ENCODE results near the gene CTSA. TPM values are rescaled to one million over a fixed set of nuclear protein-coding genes. Genes with fewer than 3 reads are reported as not detected.
"Not testable (repeated sequence)": the region's sequence is repeated elsewhere in the genome, so short reads cannot be mapped to it uniquely, and the experiment has no call there.

Gene CTSA
- total RNA-seq, 1 donor from 2014 or later, result 49.0 TPM

- Mint-ChIP-seq H3K36me3 (ENCODE audit: low read depth) (no peaks in the 10 kb centered on the region), H3K27me3 (ENCODE audit: low read depth) (peaks cover 41% of the 10 kb centered on the region)
Measured at GRCh38 chr20:45918182-45918737, 27.1 kb downstream of the CTSA start.

GRCh38 chr20:45918779-45919537, 27.8 kb downstream of the CTSA start:
- Mint-ChIP-seq H3K9me3 (no peaks in the 10 kb centered on the region), H3K36me3 (ENCODE audit: low read depth) (no peaks in the 10 kb centered on the region), H3K4me1 (ENCODE audit: low read depth) (peaks cover 5% of the 10 kb centered on the region), H3K27ac (no peak overlapping the region), H3K4me3 (ENCODE audit: low read depth) (no peak overlapping the region), H3K27me3 (ENCODE audit: low read depth) (peaks cover 41% of the 10 kb centered on the region)
- no peak for DNase-seq (ENCODE audit: low spot score)
- intact Hi-C loops (cut with micrococcal nuclease), result no loop called here

More at GRCh38 chr20:45918182-45918737, 27.1 kb downstream of the CTSA start:
- Mint-ChIP-seq H3K4me1 (ENCODE audit: low read depth) (peaks cover 5% of the 10 kb centered on the region), H3K9me3 (no peaks in the 10 kb centered on the region), H3K27ac (no peak overlapping the region), H3K4me3 (ENCODE audit: low read depth) (no peak overlapping the region)
- DNase-seq (ENCODE audit: low spot score), result no peak
- intact Hi-C loops (cut with micrococcal nuclease), result no loop called here

DNA sequence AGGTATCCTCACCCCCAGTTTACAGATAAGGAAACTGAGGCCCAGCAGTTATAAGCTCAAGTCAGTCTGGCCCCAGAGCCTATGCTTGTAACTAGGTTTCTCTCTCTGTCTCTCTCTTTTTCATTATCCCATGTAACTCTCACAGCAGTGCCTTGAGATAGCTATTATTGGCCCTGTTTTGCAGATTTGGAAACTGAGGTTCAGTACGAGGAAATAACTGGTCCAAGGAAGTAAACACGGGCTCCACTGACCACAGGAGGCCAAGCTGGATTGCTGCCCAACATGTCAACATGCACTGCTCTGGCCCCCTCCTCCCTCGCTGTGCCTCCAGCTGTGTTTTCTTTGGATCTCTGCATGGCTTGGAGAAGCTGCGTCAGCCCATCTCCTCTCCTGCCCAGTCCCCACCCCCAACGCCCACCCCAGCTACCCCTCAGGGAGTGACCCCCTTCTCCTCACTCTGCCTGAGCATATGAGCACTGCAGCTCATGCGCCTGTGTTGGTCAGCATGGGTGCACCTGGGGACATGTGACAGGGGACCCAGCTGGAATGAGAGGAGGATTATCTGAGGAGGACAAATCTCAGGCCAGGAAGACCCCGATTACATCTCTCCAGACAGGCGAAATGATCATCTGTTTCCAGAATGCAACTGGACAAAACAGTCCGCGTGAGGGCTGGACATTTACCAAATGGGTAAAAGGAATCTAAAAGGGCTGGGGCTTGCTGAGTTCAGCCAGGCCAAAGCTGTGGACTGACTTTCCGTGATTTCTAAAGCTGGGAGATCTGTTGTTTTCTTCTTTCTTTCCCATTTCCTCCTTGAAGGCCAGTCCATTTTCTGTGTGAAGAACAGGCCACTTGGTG, 28.6 kb downstream of the CTSA start:
- intact Hi-C loops (cut with micrococcal nuclease), result no loop called here
- Mint-ChIP-seq H3K27ac (no peak overlapping the region), H3K4me3 (ENCODE audit: low read depth) (no peak overlapping the region), H3K4me1 (ENCODE audit: low read depth) (peaks cover 5% of the 10 kb centered on the region), H3K27me3 (ENCODE audit: low read depth) (peaks cover 37% of the 10 kb centered on the region), H3K36me3 (ENCODE audit: low read depth) (no peaks in the 10 kb centered on the region), H3K9me3 (no peaks in the 10 kb centered on the region)
- no peak for DNase-seq (ENCODE audit: low spot score)

DNA sequence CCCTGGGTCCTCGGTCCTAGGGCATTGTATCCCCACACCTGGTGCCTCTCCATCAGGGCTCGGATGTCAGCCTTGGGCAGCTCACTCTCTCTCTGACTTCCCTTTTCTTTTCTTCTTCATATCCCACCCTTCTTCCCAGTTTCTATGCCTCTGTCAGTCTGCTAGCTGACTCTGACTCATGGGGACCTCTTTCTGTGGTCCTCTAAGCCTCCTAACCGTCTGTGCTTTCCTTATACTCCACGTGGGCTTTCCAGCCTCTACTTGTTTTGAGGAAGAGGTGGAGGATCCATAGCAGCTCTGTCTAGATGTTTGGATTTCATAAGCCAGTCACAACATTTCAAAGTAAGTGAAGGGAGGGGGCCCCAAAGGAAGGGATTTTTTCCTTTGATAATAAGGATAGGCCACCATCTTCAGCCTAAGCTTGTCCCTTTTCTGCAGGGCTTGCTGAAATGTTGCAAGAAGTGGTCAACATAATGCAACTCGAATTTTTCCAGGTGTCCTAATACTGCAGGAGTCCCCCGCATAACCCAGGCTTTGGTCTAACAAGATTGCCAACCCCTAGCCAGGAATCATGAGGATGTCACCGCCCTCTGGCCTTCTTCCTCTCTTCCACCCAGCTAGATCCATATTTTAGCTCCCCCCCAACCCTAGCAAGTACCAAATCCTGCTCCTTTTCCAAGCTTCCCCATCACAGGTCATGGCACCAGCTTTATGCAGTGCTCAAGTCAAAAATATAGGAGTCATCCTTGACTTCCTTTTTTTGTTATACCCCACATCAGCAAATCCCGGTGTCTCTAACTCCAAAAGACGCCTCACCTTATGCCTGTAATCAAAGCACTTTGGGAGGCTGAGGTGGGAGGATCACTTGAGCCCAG, 29.6 kb downstream of the CTSA start:
- Mint-ChIP-seq H3K4me1 (ENCODE audit: low read depth) (peaks cover 5% of the 10 kb centered on the region), H3K4me3 (ENCODE audit: low read depth) (no peak overlapping the region), H3K9me3 (no peaks in the 10 kb centered on the region), H3K27ac (no peak overlapping the region), H3K36me3 (ENCODE audit: low read depth) (no peaks in the 10 kb centered on the region), H3K27me3 (ENCODE audit: low read depth) (peaks cover 40% of the 10 kb centered on the region)
- no peak for DNase-seq (ENCODE audit: low spot score)
- intact Hi-C loops (cut with micrococcal nuclease), result no loop called here

DNA sequence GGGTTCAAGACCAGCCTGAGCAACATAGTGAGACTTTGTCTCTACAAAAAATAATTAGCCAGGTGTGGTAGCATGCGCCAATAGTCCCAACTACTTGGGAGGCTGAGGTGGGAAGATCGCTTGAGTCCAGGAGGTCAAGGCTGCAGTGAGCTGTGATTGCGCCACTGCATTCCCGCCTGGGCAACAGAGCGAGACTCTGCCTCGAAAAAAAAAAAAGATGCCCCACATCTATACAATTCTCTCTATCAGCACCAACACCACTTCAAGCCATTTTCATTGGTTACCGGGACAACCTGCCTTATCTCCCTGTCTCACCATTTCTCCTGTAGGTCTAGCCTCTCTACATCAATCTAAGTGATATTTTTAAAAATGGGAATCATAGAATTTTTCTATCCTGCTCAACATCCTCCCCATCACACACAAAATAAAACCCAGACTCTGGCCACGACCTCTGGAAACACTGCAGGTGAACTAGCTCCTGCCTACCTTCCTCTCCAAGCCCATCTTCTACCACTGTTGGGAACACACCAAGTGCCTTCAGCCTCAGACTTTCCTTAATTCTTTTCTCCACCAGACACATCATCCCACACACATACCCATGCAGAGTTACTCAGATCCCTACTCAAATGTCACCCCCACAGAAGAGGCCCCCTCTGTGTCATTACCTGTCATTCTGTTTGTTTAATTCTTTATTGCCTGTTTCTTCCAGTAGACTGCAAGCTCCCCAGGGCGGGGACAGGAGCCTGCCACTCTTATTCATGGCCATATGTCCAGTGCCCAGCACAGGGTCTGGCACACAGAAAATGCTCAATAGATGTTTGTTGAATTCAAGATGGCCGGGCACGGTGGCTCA, 30.4 kb downstream of the CTSA start:
- H3K4me1 Mint-ChIP-seq (ENCODE audit: low read depth), result peaks cover 5% of the 10 kb centered on the region
- H3K9me3 Mint-ChIP-seq, result no peaks in the 10 kb centered on the region
- no peak overlapping the region for H3K4me3 Mint-ChIP-seq (ENCODE audit: low read depth)
- DNase-seq (ENCODE audit: low spot score), result no peak
- peaks cover 35% of the 10 kb centered on the region for H3K27me3 Mint-ChIP-seq (ENCODE audit: low read depth)
- no peak overlapping the region for H3K27ac Mint-ChIP-seq
- H3K36me3 Mint-ChIP-seq (ENCODE audit: low read depth), result no peaks in the 10 kb centered on the region
- intact Hi-C loops (cut with micrococcal nuclease), result no loop called here

DNA sequence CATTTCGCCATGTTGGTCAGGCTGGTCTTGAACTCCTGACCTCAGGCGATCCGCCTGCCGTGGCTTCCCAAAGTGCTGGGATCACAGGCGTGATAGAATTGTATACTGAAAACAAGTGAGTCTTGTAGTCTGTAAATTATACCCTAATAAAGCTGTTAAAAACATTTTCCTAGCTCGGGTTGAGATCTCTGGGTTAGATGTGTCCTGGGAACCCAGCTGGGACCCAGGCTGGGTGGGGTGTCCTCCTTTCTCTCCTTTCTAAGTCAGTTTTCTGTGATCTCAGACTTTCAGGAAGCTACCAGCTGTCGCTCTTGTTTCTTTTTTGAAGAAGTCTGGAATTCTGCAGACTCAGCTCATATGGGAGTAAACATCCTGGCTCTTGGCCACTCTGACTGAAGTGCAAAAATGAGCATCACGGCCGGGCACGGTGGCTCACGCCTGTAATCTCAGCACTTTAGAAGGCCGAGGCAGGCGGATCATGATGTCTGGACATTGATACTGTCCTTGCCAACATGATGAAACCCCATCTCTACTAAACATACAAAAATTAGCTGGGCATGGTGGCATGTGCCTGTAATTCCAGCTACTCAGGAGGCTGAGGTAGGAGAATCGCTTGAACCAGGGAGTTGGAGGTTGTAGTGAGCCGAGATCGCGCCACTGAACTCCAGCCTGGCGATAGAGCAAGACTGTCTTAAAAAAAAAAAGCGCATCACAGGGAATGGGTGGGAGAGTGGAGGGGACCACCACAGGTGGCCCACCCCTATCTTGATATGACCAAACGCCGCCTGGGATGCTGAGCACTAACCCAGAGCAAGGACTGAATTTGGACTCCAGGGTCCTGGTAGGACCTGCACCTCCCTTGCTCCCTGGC, 33.5 kb downstream of the CTSA start:
- Mint-ChIP-seq H3K27ac (no peak overlapping the region), H3K9me3 (no peaks in the 10 kb centered on the region), H3K27me3 (ENCODE audit: low read depth) (peaks cover 26% of the 10 kb centered on the region), H3K36me3 (ENCODE audit: low read depth) (no peaks in the 10 kb centered on the region), H3K4me3 (ENCODE audit: low read depth) (no peak overlapping the region), H3K4me1 (ENCODE audit: low read depth) (peaks cover 5% of the 10 kb centered on the region)
- intact Hi-C loops (cut with micrococcal nuclease), result no loop called here
- DNase-seq (ENCODE audit: low spot score), result no peak

DNA sequence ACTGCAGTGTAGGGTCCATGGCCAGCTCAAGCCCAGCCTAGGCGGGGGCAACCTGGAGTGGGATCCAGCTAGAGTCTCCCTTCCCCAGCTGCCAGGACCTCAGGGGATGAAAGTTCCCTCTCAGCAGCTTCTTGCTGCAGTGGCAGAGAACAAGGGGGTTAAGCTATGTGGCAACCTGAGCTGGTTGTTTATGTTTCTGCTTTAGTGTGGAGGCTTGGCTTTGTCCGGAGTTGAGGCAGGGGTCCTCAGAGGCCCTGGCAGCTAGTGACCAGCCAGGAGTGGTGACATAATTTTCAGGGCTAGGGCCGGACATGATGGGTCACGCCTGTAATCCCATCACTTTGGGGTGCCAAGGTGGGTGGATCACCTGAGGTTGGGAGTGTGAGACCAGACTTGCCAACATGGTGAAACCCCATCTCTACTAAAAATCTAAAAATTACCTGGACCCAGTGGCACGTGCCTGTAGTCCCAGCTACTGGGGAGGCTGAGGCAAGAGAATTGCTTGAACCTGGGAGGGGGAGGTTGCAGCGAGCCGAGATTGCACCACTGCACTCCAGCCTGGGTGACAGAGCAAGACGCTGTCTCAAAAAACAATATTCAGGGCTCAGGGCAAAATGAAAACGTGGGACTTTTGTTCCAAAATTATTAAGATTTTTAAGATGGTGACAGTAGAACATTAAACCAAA, 34.8 kb downstream of the CTSA start:
- Mint-ChIP-seq H3K4me1 (ENCODE audit: low read depth) (peaks cover 5% of the 10 kb centered on the region), H3K27me3 (ENCODE audit: low read depth) (peaks cover 18% of the 10 kb centered on the region), H3K27ac (no peak overlapping the region), H3K36me3 (ENCODE audit: low read depth) (no peaks in the 10 kb centered on the region), H3K9me3 (no peaks in the 10 kb centered on the region), H3K4me3 (ENCODE audit: low read depth) (no peak overlapping the region)
- DNase-seq (ENCODE audit: low spot score), result no peak
- intact Hi-C loops (cut with micrococcal nuclease), result no loop called here

- Mint-ChIP-seq H3K27ac (no peak overlapping the region), H3K9me3 (no peaks in the 10 kb centered on the region), H3K4me3 (ENCODE audit: low read depth) (no peak overlapping the region), H3K27me3 (ENCODE audit: low read depth) (peaks cover 12% of the 10 kb centered on the region), H3K36me3 (ENCODE audit: low read depth) (no peaks in the 10 kb centered on the region), H3K4me1 (ENCODE audit: low read depth) (peaks cover 2% of the 10 kb centered on the region)
- intact Hi-C loops (cut with micrococcal nuclease), result no loop called here
- no peak for DNase-seq (ENCODE audit: low spot score)
Measured at GRCh38 chr20:45926731-45927070, 35.6 kb downstream of the CTSA start.

DNA sequence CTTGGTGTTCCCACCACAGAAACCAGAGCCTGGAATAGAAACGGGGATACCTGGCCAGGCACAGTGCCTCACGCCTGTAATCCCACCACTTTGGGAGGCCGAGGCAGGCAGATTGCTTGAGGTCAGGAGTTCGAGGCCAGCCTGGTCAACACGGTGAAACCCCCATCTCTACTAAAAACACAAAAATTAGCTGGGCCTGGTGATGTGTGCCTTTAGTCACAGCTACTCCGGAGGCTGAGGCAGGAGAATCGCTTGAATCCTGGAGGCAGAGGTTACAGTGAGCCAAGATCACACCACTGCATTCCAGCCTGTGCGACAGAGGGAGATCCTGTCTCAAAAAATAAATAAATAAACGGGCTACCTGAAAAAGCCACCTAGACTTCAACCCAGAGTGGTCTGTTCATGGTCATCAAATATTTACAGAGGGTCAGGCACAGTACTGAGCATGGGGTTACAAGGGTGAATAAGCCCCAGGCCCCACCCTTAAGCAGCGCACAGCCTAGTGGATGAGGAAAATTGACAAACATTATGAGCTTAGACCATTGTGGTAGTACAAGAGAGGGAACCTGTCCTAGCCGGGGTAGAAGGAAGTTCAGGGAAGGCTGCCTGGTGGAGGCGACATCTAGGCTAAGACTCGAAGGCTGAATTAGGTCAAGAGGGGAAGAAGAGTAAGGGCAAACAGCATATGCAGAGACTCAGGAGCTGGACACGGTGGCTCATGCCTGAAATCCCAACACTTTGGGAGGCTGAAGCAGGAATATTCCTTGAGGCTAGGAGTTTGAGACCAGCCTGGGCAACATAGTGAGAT, 36.1 kb downstream of the CTSA start:
- DNase-seq (ENCODE audit: low spot score), result no peak
- Mint-ChIP-seq H3K4me1 (ENCODE audit: low read depth) (no peaks in the 10 kb centered on the region), H3K9me3 (no peaks in the 10 kb centered on the region), H3K27ac (no peak overlapping the region), H3K4me3 (ENCODE audit: low read depth) (no peak overlapping the region), H3K27me3 (ENCODE audit: low read depth) (peaks cover 10% of the 10 kb centered on the region), H3K36me3 (ENCODE audit: low read depth) (no peaks in the 10 kb centered on the region)
- intact Hi-C loops (cut with micrococcal nuclease), result no loop called here

DNA sequence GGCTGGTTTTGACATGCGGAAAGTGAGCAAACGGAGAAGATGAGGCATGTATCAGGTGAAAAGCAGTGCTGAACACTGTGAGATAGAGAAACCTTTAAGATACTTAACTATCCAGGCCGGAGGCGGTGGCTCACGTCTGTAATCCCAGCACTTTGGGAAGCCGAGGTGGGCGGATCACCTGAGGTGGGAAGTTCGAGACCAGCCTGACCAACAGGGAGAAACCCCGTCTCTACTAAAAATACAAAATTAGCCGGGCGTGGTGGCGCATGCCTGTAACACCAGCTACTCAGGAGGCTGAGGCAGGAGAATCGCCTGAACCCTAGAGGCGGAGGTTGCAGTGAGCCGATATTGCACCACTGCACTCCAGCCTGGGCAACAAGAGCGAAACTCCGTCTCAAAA, 40.5 kb downstream of the CTSA start:
- H3K36me3 Mint-ChIP-seq (ENCODE audit: low read depth); intact Hi-C loops (cut with micrococcal nuclease); H3K27me3 Mint-ChIP-seq (ENCODE audit: low read depth); H3K9me3 Mint-ChIP-seq; H3K4me3 Mint-ChIP-seq (ENCODE audit: low read depth); H3K27ac Mint-ChIP-seq; H3K4me1 Mint-ChIP-seq (ENCODE audit: low read depth); DNase-seq (ENCODE audit: low spot score): not testable (repeated sequence)

All from activated T-helper 2 cell treated with anti-CD3 and anti-CD28 coated beads, Interferon-gamma antibody, Interleukin-2, Interleukin-4, amounts not matched to agents 10 μg/mL and 5 μg/mL and 100 μg/mL, durations not matched to agents 14 hours and 24 hours and 36 hours (primary cell).